Neural progenitor cell (in vitro differentiated cells): ENCODE measurements around the gene TENM3. TPM values are rescaled to one million over a fixed set of nuclear protein-coding genes. Genes with fewer than 3 reads are reported as not detected.

ENCODE experiments used
- DNase-seq: peaks from one replicate; pipeline ENCODE4 v3.0.0-alpha.2; 2016; ENCODE audit warnings: low spot score
- H2AFZ ChIP-seq: fragments of 200-600 bp; sonication (generic); replicated peaks from 2 replicates; pipeline ENCODE4 v1.6.1; 2016; ENCODE audit warnings: antibody characterized with exemption
- H3F3A ChIP-seq: fragments of 200-600 bp; sonication (generic); 2 replicates; pipeline ENCODE4 v1.6.1; 2016; ENCODE audit warnings: antibody characterized with exemption, low read depth
- H3K27ac ChIP-seq: fragments of 200-600 bp; sonication (generic); 2 replicates; pipeline ENCODE4 v1.5.1; 2016; ENCODE audit warnings: mild to moderate bottlenecking
- H3K27me3 ChIP-seq: fragments of 200-600 bp; sonication (generic); 2 replicates; pipeline ENCODE4 v1.6.1; 2016; ENCODE audit warnings: mild to moderate bottlenecking, moderate library complexity
- H3K36me3 ChIP-seq: fragments of 200-600 bp; sonication (generic); 2 replicates; pipeline ENCODE4 v1.5.1; 2016
- H3K4me1 ChIP-seq: fragments of 200-600 bp; sonication (generic); 2 replicates; pipeline ENCODE4 v1.6.1; 2016; ENCODE audit warnings: mixed run types
- H3K4me2 ChIP-seq: fragments of 200-600 bp; sonication (generic); 2 replicates; pipeline ENCODE4 v1.6.1; 2016
- H3K4me3 ChIP-seq: fragments of 200-600 bp; sonication (generic); 2 replicates; pipeline ENCODE4 v1.5.1; 2016
- H3K79me2 ChIP-seq: fragments of 200-600 bp; sonication (generic); 2 replicates; pipeline ENCODE4 v1.6.1; 2016; ENCODE audit warnings: low read depth
- H3K9ac ChIP-seq: fragments of 200-600 bp; sonication (generic); 2 replicates; pipeline ENCODE4 v1.6.1; 2016
- H3K9me3 ChIP-seq: fragments of 200-600 bp; sonication (generic); 2 replicates; pipeline ENCODE4 v1.5.1; 2016; ENCODE audit warnings: low read depth
- H4K20me1 ChIP-seq: fragments of 200-600 bp; sonication (generic); 2 replicates; pipeline ENCODE4 v1.6.1; 2016; ENCODE audit warnings: low read depth
- H3K27ac Mint-ChIP-seq: 3 replicates; pipeline ENCODE4 v1.8.0; 2021; ENCODE audit warnings: mixed read lengths
- H3K27me3 Mint-ChIP-seq: 2 replicates; pipeline ENCODE4 v1.8.0; 2022; ENCODE audit warnings: low read depth, mild to moderate bottlenecking, inconsistent platforms, moderate library complexity, mixed read lengths; ENCODE audit not compliant: insufficient read depth
- H3K36me3 Mint-ChIP-seq: 3 replicates; pipeline ENCODE4 v1.8.0; 2021; ENCODE audit warnings: mixed read lengths
- H3K4me1 Mint-ChIP-seq: 3 replicates; pipeline ENCODE4 v1.8.0; 2021; ENCODE audit warnings: mixed read lengths
- H3K4me3 Mint-ChIP-seq: 3 replicates; pipeline ENCODE4 v1.8.0; 2021; ENCODE audit warnings: mild to moderate bottlenecking, moderate library complexity, mixed read lengths
- H3K9me3 Mint-ChIP-seq: 3 replicates; pipeline ENCODE4 v1.8.0; 2020; ENCODE audit warnings: mixed read lengths
- EZH2 ChIP-seq: fragments of 200-600 bp; sonication (generic); IDR thresholded peaks from 2 replicates; pipeline ENCODE4 v1.6.1; 2017; ENCODE audit warnings: antibody characterized with exemption, mild to moderate bottlenecking, moderate library complexity
- EZH2phosphoT487 ChIP-seq: fragments of 200-600 bp; sonication (generic); IDR thresholded peaks from 2 replicates; pipeline ENCODE4 v1.6.1; 2017; ENCODE audit warnings: antibody characterized with exemption
- total RNA-seq: library from RNA; depleted of rRNA; stranded (reverse); fragments of >200 nt; gene quantifications from 2 replicates; pipeline ENCODE4 v1.2.3, GENCODE V29; 2015; ENCODE audit warnings: low replicate concordance
- TF ChIP-seq, protein P1 (sequence below): fragments of 200-600 bp; sonication (generic); IDR thresholded peaks from 2 replicates; pipeline ENCODE4 v1.5.1; 2017; ENCODE audit warnings: antibody characterized with exemption, mild to moderate bottlenecking

Gene TENM3
- total RNA-seq, 1 donor from 2014 or later = 78.7 TPM

DNA sequence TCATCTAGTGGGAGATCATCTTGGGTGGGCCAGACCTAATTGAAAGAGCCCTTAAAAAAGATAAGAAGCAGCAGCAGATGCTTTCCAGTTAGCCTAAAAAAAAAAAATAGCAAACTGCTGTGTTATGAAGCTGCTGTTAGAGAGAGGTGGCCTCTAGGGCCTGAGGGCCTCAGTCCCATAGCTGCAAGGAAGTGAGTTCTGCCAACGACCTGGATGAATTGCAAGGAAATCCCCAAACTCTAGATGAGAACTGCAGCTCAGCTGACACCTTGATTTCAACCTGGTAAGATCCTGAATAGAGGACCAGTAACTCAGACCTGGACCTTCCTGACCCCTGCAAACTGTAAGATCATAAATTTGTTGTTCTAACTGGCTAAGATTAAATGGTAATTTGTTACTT is 275.2 kb downstream of the TENM3 start:
- H3F3A ChIP-seq = no peaks in the 10 kb centered on the region
- H3K79me2 ChIP-seq = peaks cover 76% of the 10 kb centered on the region
- no peak overlapping the region for H3K4me3 ChIP-seq
- no peaks in the 10 kb centered on the region for H3K27me3 Mint-ChIP-seq
- no peak overlapping the region for H3K27ac Mint-ChIP-seq
- no peaks in the 10 kb centered on the region for H4K20me1 ChIP-seq
- no peak for DNase-seq
- no peak overlapping the region for H2AFZ ChIP-seq
- TF ChIP-seq EZH2phosphoT487 (no peak), EZH2 (no peak)
- TF ChIP-seq, protein P1, sequence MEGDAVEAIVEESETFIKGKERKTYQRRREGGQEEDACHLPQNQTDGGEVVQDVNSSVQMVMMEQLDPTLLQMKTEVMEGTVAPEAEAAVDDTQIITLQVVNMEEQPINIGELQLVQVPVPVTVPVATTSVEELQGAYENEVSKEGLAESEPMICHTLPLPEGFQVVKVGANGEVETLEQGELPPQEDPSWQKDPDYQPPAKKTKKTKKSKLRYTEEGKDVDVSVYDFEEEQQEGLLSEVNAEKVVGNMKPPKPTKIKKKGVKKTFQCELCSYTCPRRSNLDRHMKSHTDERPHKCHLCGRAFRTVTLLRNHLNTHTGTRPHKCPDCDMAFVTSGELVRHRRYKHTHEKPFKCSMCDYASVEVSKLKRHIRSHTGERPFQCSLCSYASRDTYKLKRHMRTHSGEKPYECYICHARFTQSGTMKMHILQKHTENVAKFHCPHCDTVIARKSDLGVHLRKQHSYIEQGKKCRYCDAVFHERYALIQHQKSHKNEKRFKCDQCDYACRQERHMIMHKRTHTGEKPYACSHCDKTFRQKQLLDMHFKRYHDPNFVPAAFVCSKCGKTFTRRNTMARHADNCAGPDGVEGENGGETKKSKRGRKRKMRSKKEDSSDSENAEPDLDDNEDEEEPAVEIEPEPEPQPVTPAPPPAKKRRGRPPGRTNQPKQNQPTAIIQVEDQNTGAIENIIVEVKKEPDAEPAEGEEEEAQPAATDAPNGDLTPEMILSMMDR = no peak
- H3K4me3 Mint-ChIP-seq = no peak overlapping the region
- peaks cover 29% of the 10 kb centered on the region for H3K36me3 Mint-ChIP-seq
- H3K9me3 ChIP-seq = peaks cover 4% of the 10 kb centered on the region
- H3K9ac ChIP-seq = no peak overlapping the region
- H3K36me3 ChIP-seq = no peaks in the 10 kb centered on the region
- H3K27me3 ChIP-seq = no peaks in the 10 kb centered on the region
- no peaks in the 10 kb centered on the region for H3K4me1 Mint-ChIP-seq
- no peak overlapping the region for H3K27ac ChIP-seq
- H3K9me3 Mint-ChIP-seq = peaks cover 11% of the 10 kb centered on the region
- peaks cover 10% of the 10 kb centered on the region for H3K4me1 ChIP-seq
- no peak overlapping the region for H3K4me2 ChIP-seq

DNA sequence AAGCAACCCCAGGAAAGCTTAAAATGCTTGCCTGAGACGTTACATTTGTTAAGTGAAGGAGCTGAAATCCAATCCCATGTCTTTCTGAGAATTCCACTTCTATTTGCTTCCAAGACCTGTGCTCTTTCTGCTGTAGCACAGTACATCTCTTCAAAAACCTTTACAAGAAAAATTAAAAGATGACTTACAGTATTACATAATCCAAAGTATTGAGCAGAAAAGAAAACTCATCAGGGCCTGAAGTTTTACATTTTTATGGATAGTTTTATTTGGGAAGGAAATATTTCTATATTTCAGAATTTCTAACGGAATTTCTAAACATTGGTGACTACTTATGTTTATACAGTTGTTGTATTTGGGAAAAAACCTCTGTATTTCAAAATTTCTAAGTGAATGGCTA is 276.3 kb downstream of the TENM3 start:
- H3K9ac ChIP-seq = no peak overlapping the region
- no peaks in the 10 kb centered on the region for H3F3A ChIP-seq
- DNase-seq = no peak
- H3K4me3 ChIP-seq = no peak overlapping the region
- H3K27me3 Mint-ChIP-seq = no peaks in the 10 kb centered on the region
- no peak overlapping the region for H3K27ac Mint-ChIP-seq
- H3K36me3 Mint-ChIP-seq = peaks cover 30% of the 10 kb centered on the region
- H3K4me2 ChIP-seq = no peak overlapping the region
- peaks cover 75% of the 10 kb centered on the region for H3K79me2 ChIP-seq
- no peaks in the 10 kb centered on the region for H3K4me1 Mint-ChIP-seq
- H2AFZ ChIP-seq = no peak overlapping the region
- H3K4me3 Mint-ChIP-seq = no peak overlapping the region
- peaks cover 11% of the 10 kb centered on the region for H3K9me3 Mint-ChIP-seq
- H4K20me1 ChIP-seq = no peaks in the 10 kb centered on the region
- H3K27me3 ChIP-seq = no peaks in the 10 kb centered on the region
- H3K4me1 ChIP-seq = peaks cover 5% of the 10 kb centered on the region
- H3K9me3 ChIP-seq = peaks cover 4% of the 10 kb centered on the region
- no peaks in the 10 kb centered on the region for H3K36me3 ChIP-seq
- TF ChIP-seq EZH2 (no peak), EZH2phosphoT487 (no peak)
- TF ChIP-seq, protein P1 = no peak
- peak overlapping the region; percentile 28 for H3K27ac ChIP-seq

DNA sequence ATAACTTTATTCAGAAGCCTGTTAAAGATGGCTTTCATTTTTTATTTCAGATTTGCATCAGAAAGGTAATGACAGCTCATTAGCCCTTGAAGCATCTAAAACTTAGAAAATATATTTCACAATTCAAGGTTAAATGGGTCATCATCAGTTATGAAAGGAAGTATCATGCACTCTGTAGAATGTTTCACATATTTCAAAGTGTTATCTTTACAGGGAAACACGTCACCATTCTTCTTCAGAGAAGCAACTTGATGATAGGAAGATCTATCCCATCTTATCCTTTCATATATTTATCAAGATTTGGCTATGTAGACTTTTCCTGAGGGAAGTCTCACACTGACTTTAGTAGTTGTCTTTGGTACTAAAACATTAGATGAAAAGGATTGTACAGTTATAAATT is 277.8 kb downstream of the TENM3 start:
- Histone ChIP-seq H3K27me3 (no peaks in the 10 kb centered on the region), H2AFZ (no peak overlapping the region), H3K27ac (no peak overlapping the region), H4K20me1 (no peaks in the 10 kb centered on the region), H3K79me2 (peaks cover 74% of the 10 kb centered on the region), H3K4me2 (no peak overlapping the region), H3K4me3 (no peak overlapping the region), H3K9ac (no peak overlapping the region), H3F3A (peaks cover 9% of the 10 kb centered on the region), H3K9me3 (peaks cover 4% of the 10 kb centered on the region), H3K36me3 (no peaks in the 10 kb centered on the region), H3K4me1 (peaks cover 13% of the 10 kb centered on the region)
- H3K27me3 Mint-ChIP-seq = no peaks in the 10 kb centered on the region
- H3K9me3 Mint-ChIP-seq = peaks cover 10% of the 10 kb centered on the region
- H3K27ac Mint-ChIP-seq = no peak overlapping the region
- H3K4me1 Mint-ChIP-seq = peaks cover 4% of the 10 kb centered on the region
- no peak for DNase-seq
- TF ChIP-seq EZH2phosphoT487 (no peak), EZH2 (no peak)
- TF ChIP-seq, protein P1 = no peak
- no peak overlapping the region for H3K4me3 Mint-ChIP-seq
- peaks cover 36% of the 10 kb centered on the region for H3K36me3 Mint-ChIP-seq
